Suprapubic skin (tissue), 4 donors: ENCODE results near the gene SLC16A13. TPM values are rescaled to one million over a fixed set of nuclear protein-coding genes. Genes with fewer than 3 reads are reported as not detected.

Experiments used
- DNase-seq, 2 donors: peaks; one replicate each; pipeline ENCODE4 v3.0.0-alpha.2; 2019; ENCODE audit warnings: low spot score in 2 of 2
- H3K27ac ChIP-seq: fragments of 200-600 bp; sonication (generic); one replicate; pipeline ENCODE4 v1.5.1; 2019
- H3K27me3 ChIP-seq: fragments of 200-600 bp; sonication (generic); one replicate; pipeline ENCODE4 v1.5.1; 2019
- H3K36me3 ChIP-seq: fragments of 200-600 bp; sonication (generic); one replicate; pipeline ENCODE4 v1.5.1; 2019
- H3K4me1 ChIP-seq: fragments of 200-600 bp; sonication (generic); one replicate; pipeline ENCODE4 v1.5.1; 2019
- H3K4me3 ChIP-seq: fragments of 200-600 bp; sonication (generic); one replicate; pipeline ENCODE4 v1.5.1; 2019; ENCODE audit warnings: mild to moderate bottlenecking
- H3K9me3 ChIP-seq: fragments of 200-600 bp; sonication (generic); one replicate; pipeline ENCODE4 v1.5.1; 2019
- CTCF ChIP-seq, 2 donors: fragments of 200-600 bp in 1 of 2; fragments of 450-650 bp in 1 of 2; sonication (generic) in 1 of 2; IDR thresholded peaks; one replicate each; pipeline ENCODE4 v1.5.1; 2016 to 2019; ENCODE audit warnings: antibody characterized with exemption in 2 of 2, mild to moderate bottlenecking in 1 of 2, moderate library complexity in 1 of 2
- EP300 ChIP-seq: sonication (generic); formaldehyde crosslinking; IDR thresholded peaks from one replicate; pipeline ENCODE4 v1.6.1; 2017; ENCODE audit warnings: antibody characterized with exemption
- POLR2A ChIP-seq, 2 donors: fragments of 450-650 bp; IDR thresholded peaks; one replicate each; pipeline ENCODE4 v1.6.1; 2017; ENCODE audit warnings: antibody characterized with exemption in 2 of 2, mild to moderate bottlenecking in 2 of 2, moderate library complexity in 2 of 2
- POLR2AphosphoS5 ChIP-seq, 3 donors: sonication (generic); formaldehyde crosslinking; IDR thresholded peaks; one replicate each; pipeline ENCODE4 v1.6.1; 2017; ENCODE audit warnings: antibody characterized with exemption in 3 of 3
- WGBS: methylation state at CpG from one replicate; pipeline ENCODE4 v1.1.5; 2018; 5-methylcytosine and 5-hydroxymethylcytosine counted together
- total RNA-seq, 4 donors: library from RNA; depleted of rRNA; stranded (reverse); fragments of >200 nt; gene quantifications; one replicate each; pipeline ENCODE4 v1.1.0, GENCODE V29; 2016

Gene SLC16A13
- total RNA-seq, 4 donors from 2014 or later, result 1.5 to 4.9 (median 3.7) TPM

GRCh38 chr17:6994666-6995256 lies 41.1 kb upstream of the SLC16A13 start:
- Histone ChIP-seq H3K27me3 (no peaks in the 10 kb centered on the region), H3K36me3 (peaks cover 12% of the 10 kb centered on the region), H3K9me3 (no peaks in the 10 kb centered on the region), H3K4me1 (peaks cover 16% of the 10 kb centered on the region), H3K4me3 (peak overlapping the region; percentile 52), H3K27ac (no peak overlapping the region)
- TF ChIP-seq CTCF (IDR thresholded peaks at IDR 0.05) (no peak), EP300 (no peak), POLR2AphosphoS5 (IDR thresholded peaks at IDR 0.05) (no peak), POLR2A (IDR thresholded peaks at IDR 0.05) (no peak)
- WGBS, result 76% methylated on average over 9 of the region's 9 CpGs
- DNase-seq, result no peak

- WGBS, result 4% methylated on average over 10 of the region's 64 CpGs
- peak within 1 kb of the TSS; percentile 52 for H3K4me3 ChIP-seq
- DNase-seq, result peak in 1 of 2 donors; percentile 79
- TF ChIP-seq CTCF (IDR thresholded peaks at IDR 0.05) (no peak), EP300 (no peak), POLR2A (IDR thresholded peaks at IDR 0.05) (no peak), POLR2AphosphoS5 (IDR thresholded peaks at IDR 0.05) (no peak)
- peaks cover 16% of the 10 kb centered on the region for H3K4me1 ChIP-seq
- H3K27me3 ChIP-seq, result no peaks in the 10 kb centered on the region
- H3K27ac ChIP-seq, result peak within 1 kb of the TSS; percentile 15
- no peaks in the 10 kb centered on the region for H3K9me3 ChIP-seq
- H3K36me3 ChIP-seq, result peaks cover 21% of the 10 kb centered on the region
These were observed 40.1 kb upstream of the SLC16A13 start, which contains the start of gene ALOX12 for GRCh38 chr17:6995500-6996255. TSS of gene ALOX12 (plus strand) at chr17:6996049. CDS start at chr17:6996118, 69 bp downstream.

GRCh38 chr17:6996256-6997011 lies 39.4 kb upstream of the SLC16A13 start:
- Histone ChIP-seq H3K4me3 (peak overlapping the region; percentile 52), H3K27ac (peak overlapping the region; percentile 15), H3K4me1 (peaks cover 16% of the 10 kb centered on the region), H3K27me3 (no peaks in the 10 kb centered on the region), H3K36me3 (peaks cover 28% of the 10 kb centered on the region), H3K9me3 (no peaks in the 10 kb centered on the region)
- WGBS, result 54% methylated on average over 39 of the region's 58 CpGs
- TF ChIP-seq EP300 (no peak), POLR2A (IDR thresholded peaks at IDR 0.05) (no peak), CTCF (IDR thresholded peaks at IDR 0.05) (no peak), POLR2AphosphoS5 (IDR thresholded peaks at IDR 0.05) (no peak)
- no peak for DNase-seq

- TF ChIP-seq CTCF (IDR thresholded peaks at IDR 0.05) (no peak), POLR2A (IDR thresholded peaks at IDR 0.05) (no peak), POLR2AphosphoS5 (IDR thresholded peaks at IDR 0.05) (no peak), EP300 (no peak)
- 85% methylated on average over 8 of the region's 8 CpGs for WGBS
- peaks cover 16% of the 10 kb centered on the region for H3K4me1 ChIP-seq
- no peaks in the 10 kb centered on the region for H3K27me3 ChIP-seq
- H3K9me3 ChIP-seq, result no peaks in the 10 kb centered on the region
- H3K27ac ChIP-seq, result no peak overlapping the region
- no peak overlapping the region for H3K4me3 ChIP-seq
- no peak for DNase-seq
- peaks cover 36% of the 10 kb centered on the region for H3K36me3 ChIP-seq
These were observed 38.6 kb upstream of the SLC16A13 start for GRCh38 chr17:6997171-6997570.
